Measurements from ENCODE around the gene ZNF747.
A peak's percentile ranks its signal among the peaks of the same experiment; 100 is the strongest.

GRCh38 chr16:30526823-30527634 is 7.6 kb downstream of the ZNF747 start:
- TF ChIP-seq EP300 (IDR thresholded peaks at IDR 0.05; ENCODE audit: borderline replicate concordance in 1 of 2, control insufficient read depth in 1 of 2, low read depth in 2 of 2, low read length in 2 of 2) = no peak
- no peak for TF ChIP-seq TCF7 (IDR thresholded peaks at IDR 0.05; ENCODE audit: borderline replicate concordance)
- peak; percentile 63 for TF ChIP-seq SP1 (IDR thresholded peaks at IDR 0.05; ENCODE audit: low read depth, low read length)
- TF ChIP-seq CTCF (IDR thresholded peaks at IDR 0.05 in 2 of 3, conservative IDR thresholded peaks at IDR 0.05 in 1 of 3; ENCODE audit: control insufficient read depth in 2 of 3, extremely low read depth in 1 of 3, insufficient read depth in 1 of 3, low read depth in 3 of 3, low read length in 3 of 3) = peak; percentile 19 to 42 (median 25); a peak in 4 of 6 replicates
- no peak; the same call in 1 of the 2 replicates for TF ChIP-seq POLR2AphosphoS5 (IDR thresholded peaks at IDR 0.05; ENCODE audit: low read length)
- TF ChIP-seq RFX5 (IDR thresholded peaks at IDR 0.05; ENCODE audit: low read depth, low read length) = peak; percentile 58
- TF ChIP-seq IRF3 (IDR thresholded peaks at IDR 0.05) = no peak
- peak; percentile 35; the same call in 1 of the 2 replicates for TF ChIP-seq SMARCA5 (IDR thresholded peaks at IDR 0.05)
- no peak for TF ChIP-seq PRDM15 (CRISPR knock-in tag; IDR thresholded peaks at IDR 0.05)
- TF ChIP-seq NFYA (IDR thresholded peaks at IDR 0.05; ENCODE audit: borderline replicate concordance, low read depth, low read length) = no peak
- no peak for TF ChIP-seq ZNF384 (IDR thresholded peaks at IDR 0.05; ENCODE audit: borderline replicate concordance, low read depth, low read length)
- 0 out of 2 replicates have a peak, but pooled peaks have one; percentile 31 for TF ChIP-seq ELK1 (IDR thresholded peaks at IDR 0.05; ENCODE audit: low read depth, low read length)
